CD4-positive, alpha-beta T cell treated with Interleukin-17A for 4 hours (primary cell): ENCODE measurements around the gene LPIN1.
A peak's percentile ranks its signal among the peaks of the same experiment; 100 is the strongest.
"Not testable (repeated sequence)": the region's sequence is repeated elsewhere in the genome, so short reads cannot be mapped to it uniquely, and the experiment has no call there.

Experiments
- DNase-seq: peaks from one replicate; pipeline ENCODE4 v3.0.0-alpha.2; 2020; ENCODE audit warnings: mixed read lengths

Gene LPIN1

DNA sequence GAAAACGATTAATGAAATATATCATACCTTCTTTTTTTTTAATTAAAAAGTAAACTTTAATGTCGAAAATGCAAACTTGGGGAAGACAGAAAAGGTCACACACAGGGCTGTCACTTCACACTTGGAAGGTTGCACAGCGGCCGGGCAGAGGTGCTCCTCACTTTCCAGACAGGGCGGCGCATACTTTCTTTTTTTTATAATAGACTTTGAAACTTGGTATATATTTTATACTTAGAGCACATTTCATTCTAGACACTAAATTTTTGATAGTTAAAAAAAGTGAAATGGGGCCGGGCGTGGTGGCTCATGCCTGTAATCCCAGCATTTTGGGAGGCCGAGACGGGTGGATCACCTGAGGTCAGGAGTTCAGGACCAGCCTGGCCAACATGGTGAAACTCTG lies 66.9 kb downstream of the LPIN1 start:
- DNase-seq, result not testable (repeated sequence)

DNA sequence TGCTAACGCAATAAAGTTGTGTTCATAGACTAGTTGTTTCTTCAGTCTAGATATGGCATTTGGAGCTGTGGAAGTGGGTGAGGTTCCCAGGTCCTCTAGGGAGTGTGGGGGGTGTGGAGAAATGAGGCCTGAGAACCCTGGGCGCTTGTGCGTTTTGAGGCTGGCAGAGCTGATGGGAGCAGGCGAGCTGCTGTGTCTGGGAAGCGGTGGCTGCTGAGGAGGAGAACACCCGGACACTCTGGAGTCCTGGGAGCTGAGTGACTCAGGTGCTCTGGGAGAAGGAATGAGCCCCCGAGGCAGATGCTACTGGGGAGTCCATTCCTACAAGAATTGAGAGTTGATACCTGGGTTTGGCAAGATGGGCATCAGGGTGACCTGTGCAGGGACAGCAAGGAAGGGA lies 67.5 kb downstream of the LPIN1 start:
- no peak for DNase-seq

DNA sequence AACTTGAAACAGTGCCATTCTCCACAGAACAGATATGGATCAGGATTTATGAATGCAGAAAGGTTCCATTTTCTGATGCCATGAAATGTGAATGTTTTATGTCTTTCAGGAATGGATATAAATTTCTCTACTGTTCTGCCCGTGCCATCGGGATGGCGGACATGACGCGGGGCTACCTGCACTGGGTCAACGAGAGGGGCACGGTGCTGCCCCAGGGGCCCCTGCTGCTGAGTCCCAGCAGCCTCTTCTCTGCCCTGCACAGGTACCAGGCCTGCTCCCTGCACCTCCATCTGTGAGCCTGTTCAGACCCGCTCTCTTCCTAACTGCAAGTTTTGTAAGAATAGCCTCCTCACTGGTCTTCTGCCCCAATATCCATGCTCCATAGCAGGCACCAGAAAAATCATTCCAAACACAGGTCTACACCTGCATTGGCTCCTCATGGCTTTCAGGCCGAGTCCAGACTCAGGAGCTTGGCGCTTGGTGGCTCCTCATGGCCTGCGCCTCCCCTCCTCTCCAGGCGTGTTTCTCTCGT lies 68.6 kb downstream of the LPIN1 start:
- DNase-seq, result no peak

DNA sequence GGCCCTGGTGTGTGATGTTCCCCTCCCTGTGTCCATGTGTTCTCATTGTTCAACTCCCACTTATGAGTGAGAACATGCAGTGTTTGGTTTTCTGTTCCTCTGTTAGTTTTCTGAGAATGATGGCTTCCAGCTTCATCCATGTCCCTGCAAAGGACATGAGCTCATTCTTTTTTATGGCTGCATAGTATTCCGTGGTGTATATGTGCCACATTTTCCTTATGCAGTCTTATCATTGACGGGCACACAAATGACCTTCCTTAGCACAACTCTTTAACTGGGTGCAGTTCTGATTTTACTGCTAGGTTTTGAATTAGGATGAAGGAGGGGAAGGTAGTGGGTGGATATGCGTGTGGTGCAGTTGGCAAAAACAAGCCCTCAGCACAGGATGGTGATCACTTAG lies 70.5 kb downstream of the LPIN1 start:
- not testable (repeated sequence) for DNase-seq

DNA sequence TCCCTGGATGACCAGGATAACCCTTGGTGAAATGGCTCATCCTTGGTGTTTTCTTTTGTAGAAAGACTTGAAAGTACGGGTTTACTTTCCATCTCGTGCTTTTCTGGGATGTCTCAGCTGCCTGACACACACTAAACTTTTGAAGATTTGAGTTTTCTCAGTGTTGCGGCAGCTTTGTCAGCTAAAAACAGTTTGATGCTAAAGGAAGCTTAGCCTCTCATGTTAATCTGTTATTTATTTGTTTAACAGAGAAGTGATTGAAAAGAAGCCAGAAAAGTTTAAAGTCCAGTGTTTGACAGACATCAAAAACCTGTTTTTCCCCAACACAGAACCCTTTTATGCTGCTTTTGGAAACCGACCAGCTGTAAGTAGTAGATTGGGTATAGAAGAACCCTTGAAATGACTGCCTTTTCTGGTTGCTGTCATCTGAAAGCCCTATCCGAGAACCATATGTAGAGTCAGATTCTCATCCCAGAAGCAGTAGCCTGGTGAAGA lies 72.8 kb downstream of the LPIN1 start:
- no peak for DNase-seq

DNA sequence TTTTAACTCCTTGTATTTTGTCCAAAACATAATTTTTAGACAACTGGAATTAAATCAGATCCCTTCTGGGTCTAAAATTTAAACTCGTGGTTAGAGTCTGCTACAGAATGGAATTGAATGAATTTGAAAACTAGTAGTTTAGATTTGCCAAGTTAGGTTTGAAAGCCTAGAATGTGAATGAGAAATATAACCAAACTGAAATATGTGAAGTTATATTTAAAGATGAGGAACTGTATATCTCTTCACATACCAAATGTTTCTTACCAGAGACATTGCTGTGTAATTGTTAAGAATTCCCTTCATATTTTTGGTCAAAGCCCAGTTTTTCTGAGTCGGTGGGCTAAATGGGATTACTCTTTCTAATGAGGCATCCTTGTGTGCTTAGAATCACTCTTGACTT lies 74.2 kb downstream of the LPIN1 start:
- DNase-seq, result no peak

DNA sequence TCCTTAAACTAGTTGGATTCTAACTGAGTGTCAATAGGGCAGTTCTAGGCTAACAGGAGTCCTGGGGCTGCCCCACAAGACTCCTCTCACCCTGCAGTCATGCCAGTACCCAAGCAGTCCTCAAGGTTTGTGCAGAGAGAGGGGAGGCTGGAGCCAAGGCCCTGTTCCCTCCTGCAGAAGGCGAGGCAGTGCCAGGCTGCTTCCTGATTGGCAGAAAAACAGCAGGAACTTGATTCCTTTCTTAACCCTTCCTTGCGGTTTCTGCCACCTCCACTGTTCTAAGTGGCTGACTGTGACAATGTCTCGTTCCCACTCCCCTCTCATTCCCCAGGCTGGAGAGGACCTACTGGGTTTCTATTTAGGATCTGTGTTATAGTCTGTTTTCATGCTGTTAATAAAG lies 75.3 kb downstream of the LPIN1 start:
- DNase-seq, result no peak

DNA sequence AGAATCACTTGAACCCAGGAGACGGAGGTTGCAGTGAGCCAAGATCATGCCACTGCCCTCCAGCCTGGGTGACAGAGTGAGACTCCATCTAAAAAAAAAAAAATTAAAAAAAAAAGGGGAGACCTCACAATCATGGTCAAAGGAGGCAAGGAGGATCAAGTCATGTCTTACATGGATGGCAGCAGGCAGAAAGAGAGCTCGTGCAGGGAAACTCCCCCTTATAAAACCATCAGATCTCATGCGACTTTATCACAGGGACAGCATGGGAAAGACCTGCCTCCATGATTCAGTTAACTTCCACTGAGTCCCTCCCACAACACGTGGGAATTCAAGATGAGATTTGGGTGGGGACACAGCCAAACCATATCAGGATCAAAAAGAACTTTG lies 75.9 kb downstream of the LPIN1 start:
- not testable (repeated sequence) for DNase-seq

DNA sequence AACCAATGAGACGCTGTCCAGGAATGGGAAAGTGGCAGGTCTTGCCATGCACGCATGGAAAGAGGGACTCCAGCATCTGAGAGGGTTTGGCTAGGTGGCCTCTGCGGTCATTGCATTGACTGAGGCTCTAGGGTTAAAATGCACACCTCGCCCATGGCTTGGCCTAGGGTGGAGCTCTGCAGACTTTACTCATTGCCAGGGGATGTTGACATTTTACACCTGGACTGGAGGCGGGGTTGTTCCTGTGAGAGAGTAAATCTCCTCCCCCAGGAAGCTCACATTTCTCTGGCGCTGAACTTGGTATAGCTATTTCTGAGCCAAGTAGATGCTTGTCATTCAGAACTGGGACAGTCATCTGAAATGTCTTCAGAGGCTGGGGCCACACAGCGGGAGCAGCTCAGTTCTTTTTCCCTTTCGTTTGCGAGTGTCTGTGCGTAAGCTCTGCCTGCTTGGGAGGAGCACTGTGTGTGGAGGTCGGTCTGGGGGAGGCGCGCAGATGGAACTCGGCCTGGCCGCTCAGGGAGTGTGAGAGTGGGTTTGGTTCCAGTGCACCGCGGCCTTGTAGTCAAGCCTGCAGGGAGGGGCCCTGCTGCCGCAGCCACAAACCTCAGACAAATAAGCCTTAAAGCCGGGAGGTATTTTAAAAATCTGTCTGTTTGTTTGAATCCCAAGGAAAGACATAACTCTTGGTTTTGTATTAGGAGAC lies 76.5 kb downstream of the LPIN1 start:
- DNase-seq, result no peak

DNA sequence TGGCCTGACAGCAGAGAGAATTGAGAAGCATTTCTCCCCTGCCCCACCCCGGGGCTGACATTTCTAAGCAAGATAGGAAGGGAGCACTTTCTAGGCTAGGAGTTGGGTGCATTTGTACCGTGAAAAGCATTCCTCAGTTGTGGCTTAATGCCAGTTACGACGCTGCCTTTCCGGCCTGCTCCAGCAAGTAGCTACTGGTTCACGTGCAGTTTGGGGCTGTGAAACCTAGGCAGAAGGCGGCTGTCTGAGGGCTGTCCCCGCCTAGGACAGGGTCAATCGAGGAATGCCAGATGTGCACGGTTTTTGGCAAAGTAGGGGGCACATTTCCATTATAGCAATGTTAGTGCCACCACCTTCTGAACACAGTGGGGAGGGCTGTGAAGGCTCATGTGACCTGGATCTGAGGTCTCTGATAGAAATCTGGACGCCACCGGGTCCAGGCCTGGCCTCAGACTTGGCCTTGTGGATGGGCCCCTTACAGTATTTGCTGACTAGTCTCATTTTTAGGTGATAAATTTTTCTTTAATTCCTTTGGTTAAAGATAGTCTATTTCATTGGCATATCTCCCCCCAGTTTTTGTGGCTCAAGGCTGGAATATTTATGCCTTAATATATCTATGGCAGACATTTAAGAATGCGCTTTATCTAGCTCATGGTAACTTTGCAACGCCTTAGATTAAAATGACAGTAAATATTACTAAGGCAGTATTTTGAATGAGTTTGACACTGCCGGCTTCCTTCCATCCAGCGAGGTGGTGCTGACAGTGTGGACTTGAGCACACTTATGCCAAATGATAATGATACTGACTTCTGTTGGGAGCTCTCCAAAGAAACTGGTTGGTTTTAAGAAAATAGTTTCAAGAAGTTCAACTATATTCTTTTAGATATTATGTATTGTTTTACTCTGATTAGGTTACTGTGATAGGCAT lies 78.7 kb downstream of the LPIN1 start:
- no peak for DNase-seq

DNA sequence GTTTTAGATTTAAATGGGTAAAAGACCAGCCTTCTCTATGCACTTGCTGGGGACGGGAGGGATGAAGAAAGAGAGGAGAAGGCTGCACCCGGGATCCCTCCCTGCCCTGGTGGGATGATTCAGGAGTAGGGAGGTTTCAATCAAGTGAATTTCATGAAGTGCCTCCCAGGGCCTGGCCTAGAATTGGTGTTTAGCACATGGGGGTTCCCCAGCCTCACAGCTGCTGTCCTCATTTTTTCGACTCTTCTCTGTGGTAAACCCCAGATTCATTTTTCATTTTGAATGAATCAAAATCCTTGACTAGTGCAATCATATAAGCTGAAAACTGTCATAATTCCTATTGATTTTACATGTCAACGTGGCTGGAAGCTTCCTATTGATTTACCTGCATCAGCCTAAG lies 81.1 kb downstream of the LPIN1 start:
- no peak for DNase-seq

DNA sequence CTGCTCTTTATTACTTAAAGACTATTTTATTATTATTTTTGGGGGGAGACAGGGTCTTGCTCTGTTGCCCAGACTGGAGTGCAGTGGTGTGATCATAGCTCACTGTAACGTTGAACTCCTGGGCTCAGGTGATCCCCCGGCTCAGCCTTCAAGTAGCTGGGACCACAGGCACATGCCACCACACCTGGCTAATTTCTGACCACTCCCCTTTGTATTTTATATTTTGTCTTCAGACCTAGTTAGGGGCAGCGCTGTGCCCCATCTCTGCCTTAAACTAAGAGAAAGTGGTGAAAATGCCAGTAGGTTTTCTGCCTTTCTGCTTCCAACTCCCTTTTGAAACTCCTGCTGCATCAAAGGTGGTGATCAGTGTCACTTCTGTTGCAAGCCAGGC lies 82.5 kb downstream of the LPIN1 start:
- no peak for DNase-seq

DNA sequence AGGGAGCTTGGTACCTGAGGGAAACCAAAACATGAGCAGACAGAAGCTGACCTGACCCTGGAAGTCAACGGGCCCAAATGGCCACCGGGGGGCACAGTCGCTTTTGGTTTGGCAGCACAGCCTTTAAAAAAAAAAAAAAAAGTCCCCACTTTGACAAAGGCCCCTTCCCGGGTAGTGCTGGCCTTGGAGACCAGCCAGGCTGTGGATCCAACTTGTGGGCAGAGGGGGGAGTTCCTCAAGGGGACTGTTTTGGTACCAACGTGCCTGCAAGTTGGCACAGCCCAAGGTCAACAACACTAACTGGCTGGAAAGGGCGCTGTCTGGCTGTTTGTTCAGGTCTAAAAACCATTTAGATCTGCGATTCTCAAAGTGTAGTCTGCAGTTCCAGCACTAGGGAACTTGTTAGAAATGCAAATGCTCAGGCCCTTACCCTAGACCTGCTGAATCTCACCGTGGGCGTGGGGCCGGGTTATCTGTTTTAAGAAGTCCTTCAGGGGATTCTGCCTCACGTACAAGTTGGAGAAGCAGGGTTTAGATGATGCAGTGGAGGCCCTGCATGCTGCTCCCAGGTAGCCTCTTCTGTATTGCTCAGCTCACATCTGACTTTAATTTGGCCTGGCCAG lies 83.0 kb downstream of the LPIN1 start:
- peak; percentile 74 for DNase-seq

DNA sequence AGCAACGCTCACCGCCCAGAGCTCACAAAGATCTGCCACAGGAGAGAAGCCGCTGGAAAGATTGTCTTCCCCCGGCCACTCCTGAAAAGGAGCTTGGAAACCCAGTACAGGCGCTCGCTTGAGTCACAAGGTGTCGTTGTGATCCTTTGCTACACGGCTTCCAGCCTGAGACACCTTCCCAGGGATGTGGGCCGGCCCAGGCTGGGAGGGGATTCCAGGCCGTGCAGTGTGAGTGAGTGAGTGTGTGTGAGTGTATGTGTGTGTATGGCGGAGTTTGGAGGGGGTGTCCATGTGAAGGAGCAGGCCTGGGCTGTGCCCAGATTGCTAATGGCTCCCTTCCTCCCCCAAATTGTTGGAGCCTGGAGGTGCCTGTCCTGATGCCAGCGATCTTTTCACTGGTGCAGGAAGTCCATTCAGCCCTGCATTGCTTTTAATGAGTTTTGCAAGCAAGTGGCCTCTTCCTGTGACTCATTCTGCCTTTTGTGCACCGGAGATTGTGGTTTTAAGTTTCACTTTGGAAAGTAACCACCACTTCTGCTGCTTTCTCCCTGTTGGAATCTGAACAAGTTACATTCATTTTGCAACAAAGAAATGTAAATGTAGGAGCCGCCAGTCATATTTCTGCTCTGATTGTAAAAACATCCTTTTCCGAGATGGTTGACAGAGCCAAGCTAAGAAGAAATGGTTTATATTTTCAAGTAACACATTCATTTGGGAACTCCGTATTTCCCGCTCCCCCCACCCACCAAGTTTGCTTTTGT lies 83.7 kb downstream of the LPIN1 start:
- peak; percentile 58 for DNase-seq

DNA sequence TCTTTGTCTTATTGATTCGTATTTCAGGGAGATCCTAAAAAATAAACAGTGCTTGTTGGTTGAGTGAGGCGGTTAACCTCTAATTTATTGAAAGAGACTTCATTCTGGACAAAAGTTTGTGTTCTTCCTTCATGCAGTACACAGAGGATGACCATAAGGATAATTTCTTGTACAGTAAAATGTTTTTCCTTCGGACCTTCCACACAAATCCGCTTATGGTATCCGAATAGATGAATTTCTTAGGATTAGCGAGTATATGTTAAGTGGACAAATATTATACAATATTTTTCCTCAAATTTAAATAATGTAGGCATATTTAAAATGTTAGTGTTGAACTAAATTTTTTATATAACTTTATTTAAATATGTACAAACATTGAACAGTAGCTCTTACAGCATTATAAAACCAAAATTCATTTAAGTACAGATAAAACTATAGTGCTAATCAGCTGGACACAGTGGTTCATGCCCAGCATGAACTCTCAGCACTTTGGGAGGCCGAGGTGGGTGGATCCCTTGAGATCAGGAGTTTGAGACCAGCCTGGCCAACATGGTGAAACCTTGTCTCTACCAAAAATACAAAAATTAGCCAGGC lies 84.4 kb downstream of the LPIN1 start:
- DNase-seq, result no peak

DNA sequence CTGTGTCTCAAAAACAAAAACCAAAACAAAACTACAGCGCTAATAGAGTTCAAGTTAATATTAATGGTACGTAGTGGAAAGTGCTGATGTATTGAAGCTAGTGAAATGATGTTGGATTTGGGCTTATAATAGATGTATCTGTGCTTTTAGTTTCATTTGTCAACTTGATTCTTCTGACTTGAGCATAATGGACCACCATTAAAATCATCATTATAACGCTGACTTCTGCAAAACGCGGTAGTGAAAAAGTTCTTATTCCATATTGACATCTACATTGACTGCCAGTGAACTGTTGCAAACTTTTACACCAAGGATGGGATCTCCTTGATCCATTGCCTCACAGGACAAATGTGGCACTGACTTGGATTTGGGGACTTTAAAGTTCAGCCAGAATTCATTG lies 85.0 kb downstream of the LPIN1 start:
- no peak for DNase-seq

DNA sequence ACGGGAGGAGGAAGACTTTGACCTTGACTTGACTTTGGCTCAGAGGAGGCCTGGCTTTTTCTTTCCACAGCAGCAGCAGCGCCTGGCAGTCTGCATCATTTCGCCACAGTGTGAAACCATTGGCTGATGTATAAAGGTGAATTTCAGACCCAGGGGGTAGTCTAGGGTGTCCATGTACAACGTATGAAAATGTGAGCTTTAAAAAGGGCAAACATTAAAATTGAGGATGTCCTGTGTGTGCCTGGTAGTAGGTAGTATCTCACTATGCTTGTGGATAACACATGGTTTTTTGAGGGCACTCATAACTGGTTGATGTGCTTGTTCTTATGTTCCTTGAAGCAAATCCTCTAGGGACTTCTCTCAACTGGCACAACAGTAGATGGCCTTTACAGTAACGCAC lies 86.1 kb downstream of the LPIN1 start:
- DNase-seq, result no peak

DNA sequence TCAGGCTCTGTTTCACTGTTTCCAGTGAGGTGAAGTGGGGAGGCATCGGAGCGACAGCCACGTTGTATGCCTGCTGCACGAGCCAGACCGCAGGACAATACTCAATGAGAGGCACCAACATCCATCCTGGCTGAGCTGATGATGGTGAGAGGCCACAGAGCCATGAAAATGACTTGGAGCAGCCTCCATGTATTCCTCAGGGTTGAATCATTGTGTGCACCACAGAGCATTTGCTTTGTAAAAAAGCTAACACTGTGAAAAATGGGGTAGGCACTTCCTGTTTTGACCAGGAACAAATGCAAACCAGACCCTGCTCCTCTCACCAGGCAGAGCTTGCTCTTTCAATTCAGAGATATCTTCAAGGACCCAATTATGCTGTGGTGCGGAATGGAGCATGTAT lies 87.2 kb downstream of the LPIN1 start:
- DNase-seq, result no peak

DNA sequence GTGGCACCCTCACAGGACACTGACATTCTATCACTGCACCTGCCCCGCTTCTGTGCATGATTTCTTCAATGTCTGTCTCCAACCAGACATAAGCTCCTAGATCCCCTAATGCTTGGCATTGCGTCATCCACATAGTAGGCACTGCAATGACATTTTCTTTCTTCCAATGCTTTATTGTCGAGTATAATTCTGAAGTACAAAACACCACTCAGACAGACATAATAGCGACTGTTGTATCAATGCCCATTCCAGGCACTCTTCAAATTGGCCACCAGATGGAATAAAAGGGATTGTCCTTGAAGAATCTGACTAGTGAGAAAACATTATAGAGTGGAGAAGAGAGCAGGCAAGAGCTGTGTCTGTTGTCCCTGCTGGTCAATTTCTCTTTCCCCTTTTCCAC lies 89.0 kb downstream of the LPIN1 start:
- no peak for DNase-seq

DNA sequence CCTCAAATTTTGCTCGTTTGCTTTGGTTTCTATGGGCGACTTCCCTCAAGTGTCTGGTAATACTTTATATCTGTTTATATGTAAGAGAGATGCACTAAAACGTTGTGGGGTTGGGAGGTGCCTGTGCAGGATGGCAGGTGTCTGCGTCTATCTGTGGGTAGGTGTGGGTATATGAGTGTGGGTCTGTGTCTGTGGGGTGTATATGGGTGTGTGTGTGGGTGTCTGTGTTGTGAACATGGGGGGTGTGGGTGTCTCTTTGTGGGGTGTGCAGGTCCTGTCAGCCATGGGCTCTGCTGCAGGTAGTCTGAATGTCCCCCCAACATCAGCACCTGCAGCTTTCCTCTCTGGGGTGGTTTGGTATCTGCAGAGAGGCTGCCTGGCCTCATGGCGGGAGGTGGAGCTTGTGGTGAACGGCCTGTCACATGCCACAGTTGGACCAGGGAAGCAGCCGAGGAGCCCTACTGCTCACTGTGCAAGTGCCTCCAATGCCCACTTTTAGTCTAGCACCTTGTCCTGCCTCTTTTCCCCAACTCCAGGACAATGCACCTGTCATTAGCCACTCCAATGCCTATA lies 90.3 kb downstream of the LPIN1 start:
- no peak for DNase-seq

DNA sequence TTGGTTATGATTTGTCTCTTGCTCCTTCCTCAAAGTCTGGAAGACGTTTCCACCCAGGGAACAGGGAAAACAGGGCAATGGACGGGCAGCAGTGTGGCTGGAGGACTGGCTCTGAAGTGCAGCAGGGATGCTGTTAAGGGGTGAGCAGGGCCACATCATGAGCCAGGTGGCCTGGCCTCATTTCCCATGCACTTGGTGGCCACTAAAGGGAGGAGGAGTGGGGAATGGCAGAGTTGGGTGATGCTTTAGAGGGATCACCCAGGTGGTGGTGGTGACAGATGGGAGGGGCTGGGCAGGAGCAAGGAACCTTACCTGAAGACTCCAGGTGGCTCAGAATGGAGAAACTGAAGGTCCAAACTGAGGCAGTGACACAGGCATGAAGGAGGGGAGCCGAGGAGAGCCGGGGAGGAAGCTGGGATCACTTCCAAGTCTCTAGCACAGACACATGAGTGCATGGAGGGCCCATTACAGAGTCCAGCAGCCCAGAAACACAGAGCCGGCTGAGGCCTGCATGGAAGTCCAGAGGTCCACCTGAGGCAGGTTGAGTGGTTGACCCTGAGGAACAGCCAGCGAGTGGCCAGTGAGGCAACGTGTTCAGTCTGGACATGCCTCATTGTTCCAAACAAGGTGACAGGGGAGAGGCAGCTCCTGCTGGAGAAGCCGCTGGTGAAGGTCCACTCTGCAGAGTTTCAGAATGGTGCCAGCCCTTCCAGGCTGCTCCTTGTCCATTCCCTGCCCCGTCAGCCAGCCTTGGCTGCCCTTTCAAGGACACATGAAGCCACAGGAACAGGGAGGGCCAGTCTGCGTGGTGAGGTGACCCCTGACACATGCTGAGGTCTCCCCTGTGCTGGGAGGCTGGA lies 91.7 kb downstream of the LPIN1 start:
- no peak for DNase-seq
